Parathyroid adenoma (tissue), 2 donors: ENCODE data around the gene NUDT7.

Experiments
- H2AFZ ChIP-seq: fragments of 300-600 bp; sonication (generic); one replicate; pipeline ENCODE4 v1.7.0; 2017; ENCODE audit warnings: antibody characterized with exemption, mild to moderate bottlenecking
- H3K27ac ChIP-seq: fragments of 300-600 bp; sonication (generic); one replicate; pipeline ENCODE4 v1.7.0; 2017
- H3K27me3 ChIP-seq: fragments of 300-600 bp; sonication (generic); one replicate; pipeline ENCODE4 v1.7.0; 2017; ENCODE audit warnings: low read length; ENCODE audit not compliant: control insufficient read depth, insufficient read depth
- H3K36me3 ChIP-seq: fragments of 300-600 bp; sonication (generic); one replicate; pipeline ENCODE4 v1.7.0; 2017; ENCODE audit warnings: low read length; ENCODE audit not compliant: control insufficient read depth, insufficient read depth
- H3K4me1 ChIP-seq: fragments of 300-600 bp; sonication (generic); one replicate; pipeline ENCODE4 v1.7.0; 2017; ENCODE audit warnings: control low read depth
- H3K4me2 ChIP-seq: fragments of 300-600 bp; sonication (generic); one replicate; pipeline ENCODE4 v1.7.0; 2017; ENCODE audit warnings: low read length
- H3K4me3 ChIP-seq: fragments of 300-600 bp; sonication (generic); one replicate; pipeline ENCODE4 v1.7.0; 2017; ENCODE audit warnings: low read depth, low read length
- H3K79me2 ChIP-seq: fragments of 300-600 bp; sonication (generic); one replicate; pipeline ENCODE4 v1.7.0; 2017; ENCODE audit warnings: control low read depth
- H3K9ac ChIP-seq: fragments of 300-600 bp; sonication (generic); one replicate; pipeline ENCODE4 v1.7.0; 2017; ENCODE audit warnings: mild to moderate bottlenecking
- H3K9me3 ChIP-seq: fragments of 300-600 bp; sonication (generic); one replicate; pipeline ENCODE4 v1.7.0; 2017; ENCODE audit warnings: low read length; ENCODE audit not compliant: control insufficient read depth
- CTCF ChIP-seq: fragments of 300-600 bp; sonication (generic); IDR thresholded peaks from one replicate; pipeline ENCODE4 v1.7.0; 2017; ENCODE audit warnings: antibody characterized with exemption, mild to moderate bottlenecking
- donor health status: primary hyperparathyroidism.

Gene NUDT7

GRCh38 chr16:77732241-77732946 lies 10.1 kb downstream of the NUDT7 start:
- TF ChIP-seq CTCF = no peak
- no peak overlapping the region for H3K9ac ChIP-seq
- no peaks in the 10 kb centered on the region for H3K36me3 ChIP-seq
- no peak overlapping the region for H3K27ac ChIP-seq
- no peaks in the 10 kb centered on the region for H3K9me3 ChIP-seq
- no peak overlapping the region for H3K4me3 ChIP-seq
- no peak overlapping the region for H2AFZ ChIP-seq
- no peak overlapping the region for H3K4me2 ChIP-seq
- H3K79me2 ChIP-seq = no peaks in the 10 kb centered on the region
- H3K27me3 ChIP-seq = no peaks in the 10 kb centered on the region
- no peaks in the 10 kb centered on the region for H3K4me1 ChIP-seq

GRCh38 chr16:77736879-77737278 lies 14.6 kb downstream of the NUDT7 start:
- Histone ChIP-seq H3K4me2 (no peak overlapping the region), H3K4me3 (no peak overlapping the region), H3K27me3 (no peaks in the 10 kb centered on the region), H3K9me3 (no peaks in the 10 kb centered on the region), H3K27ac (no peak overlapping the region), H3K36me3 (no peaks in the 10 kb centered on the region), H3K4me1 (no peaks in the 10 kb centered on the region), H2AFZ (no peak overlapping the region), H3K9ac (no peak overlapping the region), H3K79me2 (no peaks in the 10 kb centered on the region)
- no peak for TF ChIP-seq CTCF

- no peak overlapping the region for H2AFZ ChIP-seq
- H3K4me2 ChIP-seq = no peak overlapping the region
- H3K9ac ChIP-seq = no peak overlapping the region
- H3K36me3 ChIP-seq = no peaks in the 10 kb centered on the region
- H3K27ac ChIP-seq = no peak overlapping the region
- no peaks in the 10 kb centered on the region for H3K27me3 ChIP-seq
- H3K4me1 ChIP-seq = no peaks in the 10 kb centered on the region
- no peaks in the 10 kb centered on the region for H3K9me3 ChIP-seq
- H3K79me2 ChIP-seq = no peaks in the 10 kb centered on the region
- no peak for TF ChIP-seq CTCF
- H3K4me3 ChIP-seq = no peak overlapping the region
These were observed 16.6 kb downstream of the NUDT7 start for GRCh38 chr16:77738706-77739558.

GRCh38 chr16:77739559-77739892 lies 17.2 kb downstream of the NUDT7 start:
- H3K36me3 ChIP-seq = no peaks in the 10 kb centered on the region
- no peak for TF ChIP-seq CTCF
- no peaks in the 10 kb centered on the region for H3K79me2 ChIP-seq

More at GRCh38 chr16:77739559-77739892, 17.2 kb downstream of the NUDT7 start:
- Histone ChIP-seq H3K27ac (no peak overlapping the region), H3K27me3 (no peaks in the 10 kb centered on the region), H3K4me1 (no peaks in the 10 kb centered on the region), H3K9ac (no peak overlapping the region), H2AFZ (no peak overlapping the region), H3K4me2 (no peak overlapping the region), H3K4me3 (no peak overlapping the region), H3K9me3 (no peaks in the 10 kb centered on the region)
